Measurements from ENCODE around the gene SNRK. TPM values are rescaled to one million over a fixed set of nuclear protein-coding genes. Genes with fewer than 3 reads are reported as not detected.

Gene SNRK
- total RNA-seq (2021; ENCODE audit: unreplicated experiment) (12.7 TPM), Bru-seq, nascent RNA (percentile 84 among the genes with signal in this experiment), BruChase-seq, experiment 1, labeled RNA remaining after a 6-hour chase (percentile 53 among the genes with signal in this experiment), BruChase-seq, experiment 2, labeled RNA remaining after a 2-hour chase (percentile 75 among the genes with signal in this experiment)
- 5.9 and 7.4 TPM in 2 replicates for polyA plus RNA-seq (2012)
- long read RNA-seq, full-length matches to known transcripts, result 7 of 16 reads
- long read RNA-seq, partial matches to known transcripts, result 3 of 16 reads
- long read RNA-seq, other reads (novel, unspliced or antisense), result 6 of 16 reads

DNA sequence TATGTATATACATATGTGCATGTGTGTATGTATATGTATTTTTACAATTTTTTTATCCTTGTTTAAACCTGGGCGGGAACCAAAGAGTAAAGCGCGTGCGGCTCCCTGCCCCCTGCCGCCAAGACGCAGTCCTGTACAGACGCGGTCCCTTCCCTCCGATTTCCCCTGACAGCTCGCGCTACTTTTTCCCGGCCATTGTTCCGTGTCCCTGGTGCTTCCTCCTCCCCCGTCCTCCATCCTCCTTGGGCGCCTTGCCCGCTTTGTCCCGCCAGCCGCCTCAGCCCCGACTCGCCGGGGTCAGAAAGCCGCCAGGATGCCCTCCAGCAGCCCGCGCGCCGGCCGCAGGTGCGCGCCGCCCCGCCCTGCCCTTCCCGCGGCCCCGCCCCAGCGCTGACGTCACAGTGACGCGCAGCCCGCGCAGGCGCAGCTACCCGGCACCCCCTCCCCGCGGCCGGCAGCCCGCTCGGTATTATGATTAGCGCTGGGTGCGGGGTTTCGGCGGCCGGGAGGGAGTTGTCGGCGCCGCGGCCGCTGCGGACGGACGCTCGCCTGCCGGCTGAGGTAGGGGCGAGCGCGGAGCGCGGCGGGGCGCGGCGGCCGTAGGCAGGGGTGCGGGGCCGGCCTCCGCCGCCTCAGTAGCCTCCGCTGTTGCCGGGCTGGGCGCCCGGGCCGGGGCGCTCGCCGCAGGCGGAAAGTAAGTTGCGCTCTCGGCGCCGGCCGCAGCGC lies at the start of gene SNRK:
SNRK (plus strand) TSS at position 426 of the 726 bp plus-strand sequence. CDS start 16,664 bp downstream, outside the sequence.
- ATAC-seq (peak; percentile 91), DNase-seq (ENCODE audit: low read depth, low spot score) (peak; percentile 44)
- Histone ChIP-seq H3K27ac (ENCODE audit: low read depth, low read length) (peak within 1 kb of the TSS; percentile 56; the same call in 1 of the 2 replicates), H3K27me3 (ENCODE audit: insufficient read depth, low read length) (no peaks in the 10 kb centered on the region), H3K4me1 (ENCODE audit: control insufficient read depth in 1 of 2, insufficient read depth in 2 of 2, low read length in 2 of 2) (peaks cover 5 to 27% of the 10 kb centered on the region in 2 experiments; a peak in 2 of 4 replicates), H3K36me3 (ENCODE audit: control insufficient read depth in 1 of 2, insufficient read depth in 2 of 2, low read length in 2 of 2) (no peaks in the 10 kb centered on the region), H2AFZ (ENCODE audit: low read depth, low read length, poor library complexity, severe bottlenecking) (peak within 1 kb of the TSS; percentile 96), H3K79me2 (ENCODE audit: insufficient read depth, low read length) (peaks cover 44% of the 10 kb centered on the region), H3K4me3 (replicated peaks in 1 of 2; ENCODE audit: low read depth in 1 of 2, low read length in 2 of 2) (peak within 1 kb of the TSS; percentile 68 to 76), H4K20me1 (ENCODE audit: insufficient read depth) (no peaks in the 10 kb centered on the region), H3K4me2 (ENCODE audit: low read length) (peak within 1 kb of the TSS; percentile 90), H3K9ac (ENCODE audit: low read length) (peak within 1 kb of the TSS; percentile 70), H3K9me3 (ENCODE audit: control insufficient read depth in 1 of 2, insufficient read depth in 1 of 2, low read depth in 1 of 2, low read length in 2 of 2) (no peaks in the 10 kb centered on the region), H3K9me2 (ENCODE audit: insufficient read depth) (no peaks in the 10 kb centered on the region)
- ChIA-PET RAD21 (ENCODE audit: low non-redundant PET in 1 of 2, low total read pairs in 2 of 2, uncharacterized antibody in 2 of 2, unreplicated experiment in 2 of 2) (no interaction called here), CTCF (interaction anchor here (1.4 kb wide), 1 partner anchor 63 kb away, joined by 4 read pairs; no protein-coding TSS in a partner anchor), POLR2A (interaction anchor here (0.8 kb wide), 1 partner anchor 10 kb away, joined by 4 read pairs; no protein-coding TSS in a partner anchor)
- intact Hi-C loops (cut with micrococcal nuclease), result no loop called here
- no TSS peak for BruUV-seq (replicated peaks)
- TF ChIP-seq MAX (IDR thresholded peaks at IDR 0.05) (peak; percentile 68), ZFX (IDR thresholded peaks at IDR 0.05) (peak; percentile 87), ZBTB33 (IDR thresholded peaks at IDR 0.05; ENCODE audit: extremely low read depth, insufficient replicate concordance, low read length) (no peak), POLR2AphosphoS5 (IDR thresholded peaks at IDR 0.05; ENCODE audit: low read depth, low read length) (peak; percentile 89), YY1 (IDR thresholded peaks at IDR 0.05; ENCODE audit: extremely low read depth, insufficient replicate concordance, low read depth, low read length) (no peak), REST (IDR thresholded peaks at IDR 0.05; ENCODE audit: low read depth) (no peak), POLR2A (IDR thresholded peaks at IDR 0.05; ENCODE audit: borderline replicate concordance, extremely low read depth, insufficient read depth, insufficient read length) (peak; percentile 61), EGR1 (IDR thresholded peaks at IDR 0.05; ENCODE audit: low read depth) (no peak), SRF (IDR thresholded peaks at IDR 0.05; ENCODE audit: low read depth) (no peak), CBX3 (IDR thresholded peaks at IDR 0.05; ENCODE audit: low read depth) (no peak), CTCF (IDR thresholded peaks at IDR 0.05 in 2 of 3, conservative IDR thresholded peaks at IDR 0.05 in 1 of 3; ENCODE audit: borderline replicate concordance in 1 of 3, insufficient read depth in 1 of 3, low read depth in 2 of 3, low read length in 2 of 3) (peak in 1 of 3 experiments; percentile 39; a peak in 2 of 6 replicates), JUND (IDR thresholded peaks at IDR 0.05) (no peak), EZH2 (IDR thresholded peaks at IDR 0.05) (no peak), CEBPB (IDR thresholded peaks at IDR 0.05; ENCODE audit: low read depth) (no peak), SP1 (IDR thresholded peaks at IDR 0.05; ENCODE audit: low read depth) (no peak), SIN3A (IDR thresholded peaks at IDR 0.05; ENCODE audit: low read depth) (peak; percentile 65), ATF3 (IDR thresholded peaks at IDR 0.05) (no peak)

Data from HCT116 (cell line).